ENCODE results near the gene CDH13.
A peak's percentile ranks its signal among the peaks of the same experiment; 100 is the strongest.

Gene CDH13

DNA sequence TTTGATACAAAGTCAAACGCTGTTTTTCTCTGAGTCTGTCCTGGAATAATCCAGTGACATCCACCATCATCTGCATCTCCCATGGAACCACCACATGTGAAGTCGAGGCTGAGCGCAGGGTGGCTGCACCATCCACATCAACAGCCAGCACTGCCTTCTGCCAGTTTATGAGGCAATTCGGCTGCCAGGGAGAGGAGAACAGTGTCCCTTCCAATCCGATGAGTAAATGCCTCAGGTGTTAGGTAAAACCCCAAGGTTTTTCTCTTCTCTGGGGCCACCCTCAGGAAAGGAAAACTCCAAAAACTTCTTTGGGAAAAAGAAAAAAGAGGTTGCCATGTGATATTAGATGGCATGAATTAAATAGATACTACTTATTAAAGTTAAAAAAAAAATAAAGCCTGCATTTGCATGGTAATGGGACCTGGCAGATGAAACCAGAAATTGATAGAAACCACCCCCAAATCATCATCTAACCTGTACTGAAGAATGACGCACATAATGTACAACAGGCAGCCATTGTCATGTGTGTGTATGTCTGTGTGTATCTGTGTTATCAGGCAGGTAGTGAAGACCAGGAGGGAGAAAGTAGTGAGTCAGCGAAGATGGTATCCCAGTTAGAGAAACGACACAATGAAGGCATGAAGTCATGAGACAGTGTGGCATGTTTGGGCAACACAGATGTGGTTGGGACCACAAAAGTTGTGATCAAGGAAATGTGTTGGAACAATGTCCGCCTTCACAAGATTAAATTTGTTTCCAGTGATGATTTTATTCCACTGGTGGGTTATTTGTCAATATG, 478.7 kb downstream of the CDH13 start:
- TF ChIP-seq, protein P1, sequence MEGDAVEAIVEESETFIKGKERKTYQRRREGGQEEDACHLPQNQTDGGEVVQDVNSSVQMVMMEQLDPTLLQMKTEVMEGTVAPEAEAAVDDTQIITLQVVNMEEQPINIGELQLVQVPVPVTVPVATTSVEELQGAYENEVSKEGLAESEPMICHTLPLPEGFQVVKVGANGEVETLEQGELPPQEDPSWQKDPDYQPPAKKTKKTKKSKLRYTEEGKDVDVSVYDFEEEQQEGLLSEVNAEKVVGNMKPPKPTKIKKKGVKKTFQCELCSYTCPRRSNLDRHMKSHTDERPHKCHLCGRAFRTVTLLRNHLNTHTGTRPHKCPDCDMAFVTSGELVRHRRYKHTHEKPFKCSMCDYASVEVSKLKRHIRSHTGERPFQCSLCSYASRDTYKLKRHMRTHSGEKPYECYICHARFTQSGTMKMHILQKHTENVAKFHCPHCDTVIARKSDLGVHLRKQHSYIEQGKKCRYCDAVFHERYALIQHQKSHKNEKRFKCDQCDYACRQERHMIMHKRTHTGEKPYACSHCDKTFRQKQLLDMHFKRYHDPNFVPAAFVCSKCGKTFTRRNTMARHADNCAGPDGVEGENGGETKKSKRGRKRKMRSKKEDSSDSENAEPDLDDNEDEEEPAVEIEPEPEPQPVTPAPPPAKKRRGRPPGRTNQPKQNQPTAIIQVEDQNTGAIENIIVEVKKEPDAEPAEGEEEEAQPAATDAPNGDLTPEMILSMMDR (IDR thresholded peaks at IDR 0.05; ENCODE audit: low read depth, low read length) = no peak

DNA sequence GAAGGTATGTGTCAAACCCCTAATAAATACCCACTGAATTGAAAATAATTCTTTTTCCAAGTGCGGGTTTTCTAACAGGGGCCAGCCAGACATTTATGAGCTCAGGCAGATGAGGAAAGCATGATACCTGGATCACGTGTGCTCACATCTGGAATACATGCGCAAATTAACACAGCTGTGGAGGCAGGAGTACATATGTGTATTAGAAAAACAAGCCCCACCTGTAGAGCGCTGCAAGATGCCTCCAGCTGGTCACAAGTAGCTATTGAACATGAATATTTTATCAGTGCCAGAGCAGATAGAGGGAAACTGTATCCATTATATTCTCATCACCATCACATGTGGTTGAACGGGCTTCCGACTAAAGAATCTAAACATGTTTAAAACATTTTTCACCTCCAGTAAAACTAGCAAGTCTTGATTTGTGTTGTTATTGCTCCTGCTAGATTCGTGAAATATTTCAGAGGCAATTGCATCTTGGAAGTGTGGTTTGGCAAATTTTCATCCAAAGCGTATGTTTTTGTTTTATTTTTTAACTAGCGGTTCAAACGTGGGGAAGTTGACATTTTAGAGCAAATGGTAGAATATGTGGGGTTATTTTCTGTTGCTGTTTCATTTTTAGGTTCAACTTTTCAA, 482.8 kb downstream of the CDH13 start:
- TF ChIP-seq, protein P1 (IDR thresholded peaks at IDR 0.05; ENCODE audit: low read depth, low read length) = no peak
- H3K4me3 ChIP-seq (ENCODE audit: low read depth, low read length) = no peak overlapping the region

More for the DNA sequence above, 478.7 kb downstream of the CDH13 start:
- H3K4me3 ChIP-seq (ENCODE audit: low read depth, low read length) = no peak overlapping the region

DNA sequence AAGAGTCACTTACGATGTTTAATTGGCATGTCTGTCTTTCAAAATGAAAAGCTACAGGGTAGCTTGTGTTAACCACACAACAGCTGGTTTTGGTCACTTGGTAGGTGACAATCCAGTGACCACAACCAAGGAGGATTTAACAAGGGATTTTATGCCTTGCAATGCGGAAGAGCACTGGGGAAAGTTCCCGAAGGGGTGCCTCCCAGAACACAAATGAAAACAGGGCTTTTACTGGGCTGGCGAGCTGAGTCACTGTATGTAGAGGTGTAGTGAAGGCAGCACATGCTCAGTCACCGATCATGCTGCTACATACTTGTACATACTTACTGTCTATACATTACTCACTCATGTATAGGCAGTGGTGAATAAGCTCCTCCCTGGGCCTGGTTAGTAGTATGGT, 483.5 kb downstream of the CDH13 start:
- TF ChIP-seq, protein P1 (IDR thresholded peaks at IDR 0.05; ENCODE audit: low read depth, low read length) = no peak

DNA sequence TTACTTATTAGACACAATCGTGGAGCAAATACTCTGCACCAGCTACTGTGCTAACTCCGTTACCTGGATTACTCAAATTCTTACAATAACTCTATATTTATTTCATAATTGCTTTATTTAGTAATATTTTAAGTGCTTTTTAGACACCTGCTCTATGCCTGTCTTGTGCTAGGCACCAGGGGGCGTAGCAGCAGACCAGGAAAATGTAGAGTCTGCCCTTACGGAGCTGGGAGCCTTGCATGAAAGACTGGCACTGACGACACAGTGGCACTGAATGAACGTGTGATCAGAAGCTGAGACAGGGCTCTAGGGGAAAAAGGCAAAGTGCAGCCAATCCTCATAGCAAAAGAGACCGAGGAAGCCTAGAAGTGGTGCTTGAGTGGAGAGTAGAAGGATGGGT, 486.5 kb downstream of the CDH13 start:
- no peak overlapping the region for H3K4me3 ChIP-seq (ENCODE audit: low read depth, low read length)
- TF ChIP-seq, protein P1 (IDR thresholded peaks at IDR 0.05; ENCODE audit: low read depth, low read length) = peak; percentile 29; the same call in 1 of the 2 replicates

More for the DNA sequence above, 483.5 kb downstream of the CDH13 start:
- H3K4me3 ChIP-seq (ENCODE audit: low read depth, low read length) = no peak overlapping the region

DNA sequence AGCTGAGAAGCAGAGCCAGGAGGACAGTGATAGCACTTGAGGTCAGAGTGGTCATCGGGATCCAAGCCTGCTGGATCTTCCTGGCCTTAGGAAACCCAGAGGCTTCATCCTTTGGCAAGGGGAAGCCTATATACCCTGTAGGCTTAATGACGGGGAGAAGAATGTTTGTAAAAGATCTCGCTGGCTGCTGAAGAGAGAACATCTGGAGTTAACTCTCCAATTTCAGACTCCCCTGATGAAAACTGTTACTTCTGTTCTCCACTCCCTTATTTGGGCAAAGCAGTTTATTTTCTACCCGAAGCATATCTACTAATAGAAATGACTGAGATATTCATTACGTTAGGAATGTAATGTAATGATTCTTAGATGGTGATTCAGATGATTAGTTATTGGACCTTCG, 487.0 kb downstream of the CDH13 start:
- H3K4me3 ChIP-seq (ENCODE audit: low read depth, low read length) = no peak overlapping the region
- TF ChIP-seq, protein P1 (IDR thresholded peaks at IDR 0.05; ENCODE audit: low read depth, low read length) = no peak

DNA sequence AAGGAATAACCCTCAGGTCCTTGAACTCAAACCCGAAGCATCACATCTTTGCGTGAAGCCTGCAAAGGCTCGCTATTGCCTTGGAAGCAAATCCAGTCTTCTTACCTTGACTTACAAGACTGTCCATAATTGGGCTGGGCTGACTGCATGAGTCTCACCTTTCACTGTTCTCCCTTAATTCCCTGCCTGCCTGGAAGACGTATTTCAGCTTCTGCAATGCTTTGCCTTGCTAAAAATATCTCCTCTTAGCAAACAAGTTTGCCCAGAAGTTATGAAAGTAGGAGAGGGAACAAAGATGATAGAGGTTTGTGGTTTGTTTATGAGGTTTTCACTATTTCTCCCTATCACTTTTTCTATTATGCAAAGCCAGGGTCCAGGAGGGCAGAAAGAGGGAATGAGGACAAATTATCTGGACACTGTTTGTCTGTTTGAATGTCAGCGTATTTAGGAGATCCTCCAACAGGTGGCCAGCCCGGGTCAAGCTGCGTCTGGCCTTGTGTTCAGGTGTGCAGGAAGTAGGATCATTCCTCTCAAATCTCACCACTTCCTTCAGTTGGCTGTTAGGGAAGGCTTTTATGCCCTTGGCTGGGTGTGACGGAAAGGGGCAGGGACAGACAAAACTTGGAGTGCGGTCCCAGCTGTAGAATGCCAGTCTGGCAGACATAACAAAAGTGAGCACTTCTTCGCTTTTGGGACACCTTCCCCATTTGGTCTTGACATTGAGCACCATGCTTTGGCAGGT, 488.9 kb downstream of the CDH13 start:
- TF ChIP-seq, protein P1 (IDR thresholded peaks at IDR 0.05; ENCODE audit: low read depth, low read length) = no peak
- H3K4me3 ChIP-seq (ENCODE audit: low read depth, low read length) = no peak overlapping the region
